ENCODE results near the gene HES5. TPM values are rescaled to one million over a fixed set of nuclear protein-coding genes. Genes with fewer than 3 reads are reported as not detected.

HES5 gene
- total and polyA plus RNA-seq, 4 donors = 0.36 to 2.1 TPM; not detected in 2

- no peak overlapping the region for H3K4me3 ChIP-seq (ENCODE audit: low read length in 2 of 2)
- H3K9me3 ChIP-seq (ENCODE audit: control insufficient read depth, low read length) = no peaks in the 10 kb centered on the region
- ATAC-seq (ENCODE audit: low FRiP score) (no peak), DNase-seq (no peak)
- no peak overlapping the region for H3K27ac ChIP-seq (ENCODE audit: low read depth in 1 of 2, low read length in 2 of 2)
- no peaks in the 10 kb centered on the region for H3K4me1 ChIP-seq (ENCODE audit: control insufficient read depth in 1 of 2, insufficient read depth in 2 of 2, low read length in 2 of 2)
- 89% methylated on average over 24 of the region's 24 CpGs for WGBS, 2 donors
- intact Hi-C loops (cut with DNase I) = no loop called here
- no peaks in the 10 kb centered on the region for H3K36me3 ChIP-seq (ENCODE audit: control insufficient read depth in 1 of 2, insufficient read depth in 2 of 2, low read length in 1 of 2)
- no peaks in the 10 kb centered on the region for H3K27me3 ChIP-seq (ENCODE audit: control insufficient read depth in 1 of 2, insufficient read depth in 2 of 2, low read length in 1 of 2)
Measured at GRCh38 chr1:2561898-2562895, 32.1 kb upstream of the HES5 start.

GRCh38 chr1:2561446-2561845, 31.4 kb upstream of the HES5 start:
- no peaks in the 10 kb centered on the region for H3K36me3 ChIP-seq (ENCODE audit: control insufficient read depth in 1 of 2, insufficient read depth in 2 of 2, low read length in 1 of 2)
- H3K27me3 ChIP-seq (ENCODE audit: control insufficient read depth in 1 of 2, insufficient read depth in 2 of 2, low read length in 1 of 2) = no peaks in the 10 kb centered on the region
- intact Hi-C loops (cut with DNase I) = no loop called here
- DNase-seq (no peak), ATAC-seq (ENCODE audit: low FRiP score) (no peak)
- H3K9me3 ChIP-seq (ENCODE audit: control insufficient read depth, low read length) = no peaks in the 10 kb centered on the region
- no peak overlapping the region for H3K27ac ChIP-seq (ENCODE audit: low read depth in 1 of 2, low read length in 2 of 2)
- H3K4me1 ChIP-seq (ENCODE audit: control insufficient read depth in 1 of 2, insufficient read depth in 2 of 2, low read length in 2 of 2) = no peaks in the 10 kb centered on the region
- WGBS, 2 donors = 88 to 89% methylated on average over 11 of the region's 11 CpGs
- H3K4me3 ChIP-seq (ENCODE audit: low read length in 2 of 2) = no peak overlapping the region

- no peaks in the 10 kb centered on the region for H3K4me1 ChIP-seq (ENCODE audit: control insufficient read depth in 1 of 2, insufficient read depth in 2 of 2, low read length in 2 of 2)
- H3K27ac ChIP-seq (ENCODE audit: low read depth in 1 of 2, low read length in 2 of 2) = no peak overlapping the region
- H3K27me3 ChIP-seq (ENCODE audit: control insufficient read depth in 1 of 2, insufficient read depth in 2 of 2, low read length in 1 of 2) = no peaks in the 10 kb centered on the region
- no peak overlapping the region for H3K4me3 ChIP-seq (ENCODE audit: low read length in 2 of 2)
- no peaks in the 10 kb centered on the region for H3K36me3 ChIP-seq (ENCODE audit: control insufficient read depth in 1 of 2, insufficient read depth in 2 of 2, low read length in 1 of 2)
- WGBS, 2 donors = 84 to 87% methylated on average over 15 of the region's 15 CpGs
- intact Hi-C loops (cut with DNase I) = no loop called here
- DNase-seq (peak in 1 of 2 donors; percentile 54), ATAC-seq (ENCODE audit: low FRiP score) (no peak)
- H3K9me3 ChIP-seq (ENCODE audit: control insufficient read depth, low read length) = no peaks in the 10 kb centered on the region
Measured at GRCh38 chr1:2560299-2561073, 30.4 kb upstream of the HES5 start.

GRCh38 chr1:2559509-2560298, 29.6 kb upstream of the HES5 start:
- H3K4me1 ChIP-seq (ENCODE audit: control insufficient read depth in 1 of 2, insufficient read depth in 2 of 2, low read length in 2 of 2) = no peaks in the 10 kb centered on the region
- intact Hi-C loops (cut with DNase I) = no loop called here
- DNase-seq (no peak), ATAC-seq (ENCODE audit: low FRiP score) (no peak)
- no peaks in the 10 kb centered on the region for H3K27me3 ChIP-seq (ENCODE audit: control insufficient read depth in 1 of 2, insufficient read depth in 2 of 2, low read length in 1 of 2)
- no peak overlapping the region for H3K4me3 ChIP-seq (ENCODE audit: low read length in 2 of 2)
- no peak overlapping the region for H3K27ac ChIP-seq (ENCODE audit: low read depth in 1 of 2, low read length in 2 of 2)
- no peaks in the 10 kb centered on the region for H3K9me3 ChIP-seq (ENCODE audit: control insufficient read depth, low read length)
- WGBS, 2 donors = 84 to 88% methylated on average over 32 to 35 of the region's 35 CpGs
- H3K36me3 ChIP-seq (ENCODE audit: control insufficient read depth in 1 of 2, insufficient read depth in 2 of 2, low read length in 1 of 2) = no peaks in the 10 kb centered on the region

GRCh38 chr1:2558861-2559260, 28.8 kb upstream of the HES5 start:
- Histone ChIP-seq H3K27ac (ENCODE audit: low read depth in 1 of 2, low read length in 2 of 2) (no peak overlapping the region), H3K27me3 (ENCODE audit: control insufficient read depth in 1 of 2, insufficient read depth in 2 of 2, low read length in 1 of 2) (no peaks in the 10 kb centered on the region), H3K9me3 (ENCODE audit: control insufficient read depth, low read length) (no peaks in the 10 kb centered on the region), H3K36me3 (ENCODE audit: control insufficient read depth in 1 of 2, insufficient read depth in 2 of 2, low read length in 1 of 2) (no peaks in the 10 kb centered on the region), H3K4me3 (ENCODE audit: low read length in 2 of 2) (no peak overlapping the region), H3K4me1 (ENCODE audit: control insufficient read depth in 1 of 2, insufficient read depth in 2 of 2, low read length in 2 of 2) (no peaks in the 10 kb centered on the region)
- 94 to 96% methylated on average over 6 of the region's 6 CpGs for WGBS, 2 donors
- ATAC-seq (ENCODE audit: low FRiP score) (no peak), DNase-seq (no peak)
- intact Hi-C loops (cut with DNase I) = no loop called here

GRCh38 chr1:2558420-2558819, 28.4 kb upstream of the HES5 start:
- no peak for ATAC-seq (ENCODE audit: low FRiP score)
- Histone ChIP-seq H3K4me3 (ENCODE audit: low read length in 2 of 2) (no peak overlapping the region), H3K27me3 (ENCODE audit: control insufficient read depth in 1 of 2, insufficient read depth in 2 of 2, low read length in 1 of 2) (no peaks in the 10 kb centered on the region), H3K9me3 (ENCODE audit: control insufficient read depth, low read length) (no peaks in the 10 kb centered on the region), H3K4me1 (ENCODE audit: control insufficient read depth in 1 of 2, insufficient read depth in 2 of 2, low read length in 2 of 2) (no peaks in the 10 kb centered on the region), H3K36me3 (ENCODE audit: control insufficient read depth in 1 of 2, insufficient read depth in 2 of 2, low read length in 1 of 2) (no peaks in the 10 kb centered on the region), H3K27ac (ENCODE audit: low read depth in 1 of 2, low read length in 2 of 2) (no peak overlapping the region)
- no peak for DNase-seq
- WGBS, 2 donors = 95 to 97% methylated on average over 12 of the region's 12 CpGs
- intact Hi-C loops (cut with DNase I) = no loop called here

GRCh38 chr1:2557482-2558400, 27.7 kb upstream of the HES5 start:
- Histone ChIP-seq H3K9me3 (ENCODE audit: control insufficient read depth, low read length) (no peaks in the 10 kb centered on the region), H3K4me1 (ENCODE audit: control insufficient read depth in 1 of 2, insufficient read depth in 2 of 2, low read length in 2 of 2) (no peaks in the 10 kb centered on the region), H3K4me3 (ENCODE audit: low read length in 2 of 2) (no peak overlapping the region), H3K27me3 (ENCODE audit: control insufficient read depth in 1 of 2, insufficient read depth in 2 of 2, low read length in 1 of 2) (no peaks in the 10 kb centered on the region), H3K27ac (ENCODE audit: low read depth in 1 of 2, low read length in 2 of 2) (no peak overlapping the region), H3K36me3 (ENCODE audit: control insufficient read depth in 1 of 2, insufficient read depth in 2 of 2, low read length in 1 of 2) (no peaks in the 10 kb centered on the region)
- intact Hi-C loops (cut with DNase I) = no loop called here
- 89 to 91% methylated on average over 30 of the region's 30 CpGs for WGBS, 2 donors
- DNase-seq = peak in 1 of 2 donors; percentile 48
- no peak for ATAC-seq (ENCODE audit: low FRiP score)
